Measurements from ENCODE around the gene WHAMM. TPM values are rescaled to one million over a fixed set of nuclear protein-coding genes. Genes with fewer than 3 reads are reported as not detected.

The WHAMM gene
- total RNA-seq, 1 donor from 2014 or later = 9.3 TPM

GRCh38 chr15:82870727-82871320, 61.4 kb downstream of the WHAMM start:
- Mint-ChIP-seq H3K27ac (ENCODE audit: unreplicated experiment) (no peak overlapping the region), H3K4me1 (ENCODE audit: unreplicated experiment) (no peaks in the 10 kb centered on the region)
- no peak for TF ChIP-seq CTCF (IDR thresholded peaks at IDR 0.05; ENCODE audit: unreplicated experiment)

GRCh38 chr15:82871358-82871757, 61.9 kb downstream of the WHAMM start:
- no peak for DNase-seq (ENCODE audit: low spot score)
- no peak for TF ChIP-seq CTCF (IDR thresholded peaks at IDR 0.05; ENCODE audit: unreplicated experiment)
- no peak overlapping the region for H3K27ac Mint-ChIP-seq (ENCODE audit: unreplicated experiment)
- H3K4me1 Mint-ChIP-seq (ENCODE audit: unreplicated experiment) = no peaks in the 10 kb centered on the region
- H3K4me3 Mint-ChIP-seq (ENCODE audit: unreplicated experiment) = no peak overlapping the region
- peaks cover 3% of the 10 kb centered on the region for H3K27me3 Mint-ChIP-seq (ENCODE audit: unreplicated experiment)
- H3K36me3 Mint-ChIP-seq (ENCODE audit: low read depth, unreplicated experiment) = no peaks in the 10 kb centered on the region
- H3K9me3 Mint-ChIP-seq (ENCODE audit: unreplicated experiment) = no peaks in the 10 kb centered on the region

More at GRCh38 chr15:82870727-82871320, 61.4 kb downstream of the WHAMM start:
- Mint-ChIP-seq H3K9me3 (ENCODE audit: unreplicated experiment) (no peaks in the 10 kb centered on the region), H3K4me3 (ENCODE audit: unreplicated experiment) (no peak overlapping the region), H3K27me3 (ENCODE audit: unreplicated experiment) (peaks cover 3% of the 10 kb centered on the region), H3K36me3 (ENCODE audit: low read depth, unreplicated experiment) (no peaks in the 10 kb centered on the region)
- DNase-seq (ENCODE audit: low spot score) = no peak

- Mint-ChIP-seq H3K9me3 (ENCODE audit: unreplicated experiment) (no peaks in the 10 kb centered on the region), H3K27ac (ENCODE audit: unreplicated experiment) (no peak overlapping the region), H3K36me3 (ENCODE audit: low read depth, unreplicated experiment) (no peaks in the 10 kb centered on the region), H3K27me3 (ENCODE audit: unreplicated experiment) (peaks cover 3% of the 10 kb centered on the region), H3K4me1 (ENCODE audit: unreplicated experiment) (no peaks in the 10 kb centered on the region), H3K4me3 (ENCODE audit: unreplicated experiment) (no peak overlapping the region)
- no peak for TF ChIP-seq CTCF (IDR thresholded peaks at IDR 0.05; ENCODE audit: unreplicated experiment)
- no peak for DNase-seq (ENCODE audit: low spot score)
Observed at GRCh38 chr15:82871832-82872484, 62.5 kb downstream of the WHAMM start.

- no peak for TF ChIP-seq CTCF (IDR thresholded peaks at IDR 0.05; ENCODE audit: unreplicated experiment)
Observed at GRCh38 chr15:82873000-82873680, 63.7 kb downstream of the WHAMM start.

GRCh38 chr15:82874267-82874666, 64.8 kb downstream of the WHAMM start:
- Mint-ChIP-seq H3K9me3 (ENCODE audit: unreplicated experiment) (no peaks in the 10 kb centered on the region), H3K4me3 (ENCODE audit: unreplicated experiment) (no peak overlapping the region), H3K36me3 (ENCODE audit: low read depth, unreplicated experiment) (no peaks in the 10 kb centered on the region), H3K4me1 (ENCODE audit: unreplicated experiment) (no peaks in the 10 kb centered on the region), H3K27me3 (ENCODE audit: unreplicated experiment) (peaks cover 3% of the 10 kb centered on the region), H3K27ac (ENCODE audit: unreplicated experiment) (no peak overlapping the region)
- TF ChIP-seq CTCF (IDR thresholded peaks at IDR 0.05; ENCODE audit: unreplicated experiment) = no peak
- DNase-seq (ENCODE audit: low spot score) = no peak

More at GRCh38 chr15:82873000-82873680, 63.7 kb downstream of the WHAMM start:
- H3K4me1 Mint-ChIP-seq (ENCODE audit: unreplicated experiment) = no peaks in the 10 kb centered on the region
- H3K27me3 Mint-ChIP-seq (ENCODE audit: unreplicated experiment) = peaks cover 3% of the 10 kb centered on the region
- H3K4me3 Mint-ChIP-seq (ENCODE audit: unreplicated experiment) = no peak overlapping the region
- no peak overlapping the region for H3K27ac Mint-ChIP-seq (ENCODE audit: unreplicated experiment)
- DNase-seq (ENCODE audit: low spot score) = no peak
- no peaks in the 10 kb centered on the region for H3K36me3 Mint-ChIP-seq (ENCODE audit: low read depth, unreplicated experiment)
- no peaks in the 10 kb centered on the region for H3K9me3 Mint-ChIP-seq (ENCODE audit: unreplicated experiment)
